EH (cell line): ENCODE data around the gene ODF4.
"Not testable (repeated sequence)": the region's sequence is repeated elsewhere in the genome, so short reads cannot be mapped to it uniquely, and the experiment has no call there.

Source experiments
- DNase-seq: peaks from one replicate; pipeline ENCODE4 v3.0.0-alpha.2; 2015; ENCODE audit warnings: low read depth

Gene ODF4

DNA sequence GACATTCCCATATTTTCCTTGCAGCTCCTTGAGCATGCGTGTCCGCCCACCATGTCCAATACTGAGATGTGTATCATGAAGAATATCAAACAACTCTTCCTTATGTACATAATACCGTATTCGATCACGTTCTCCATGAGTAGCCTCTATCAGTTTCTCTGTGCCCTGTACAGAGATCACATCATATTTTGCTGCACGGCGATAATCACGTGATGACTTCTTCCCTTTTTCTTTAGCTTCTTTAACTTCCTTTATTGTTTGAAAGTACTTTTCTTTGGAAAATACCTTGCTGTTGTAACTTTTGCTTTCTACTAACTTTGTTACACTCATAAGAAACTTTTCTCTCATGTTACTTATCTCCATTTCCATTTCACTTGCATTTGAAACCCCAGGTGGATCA, 30.3 kb downstream of the ODF4 start:
- no peak for DNase-seq

GRCh38 chr17:8371786-8372185, 32.1 kb downstream of the ODF4 start:
- peak; percentile 15 for DNase-seq

- no peak for DNase-seq
These were observed 32.8 kb downstream of the ODF4 start for GRCh38 chr17:8372422-8372821.

DNA sequence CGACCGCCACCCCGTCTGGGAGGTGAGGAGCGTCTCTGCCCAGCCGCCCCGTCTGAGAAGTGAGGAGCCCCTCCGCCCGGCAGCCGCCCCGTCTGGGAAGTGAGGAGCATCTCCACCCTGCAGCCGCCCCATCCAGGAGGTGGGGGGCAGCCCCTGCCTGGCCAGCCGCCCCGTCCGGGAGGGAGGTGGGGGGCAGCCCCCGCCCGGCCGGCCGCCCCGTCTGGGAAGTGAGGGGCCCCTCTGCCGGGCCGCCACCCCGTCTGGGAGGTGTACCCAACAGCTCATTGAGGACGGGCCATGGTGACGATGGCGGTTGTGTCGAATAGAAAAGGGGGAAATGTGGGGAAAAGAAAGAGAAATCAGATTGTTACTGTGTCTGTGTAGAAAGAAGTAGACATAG, 34.2 kb downstream of the ODF4 start:
- not testable (repeated sequence) for DNase-seq

DNA sequence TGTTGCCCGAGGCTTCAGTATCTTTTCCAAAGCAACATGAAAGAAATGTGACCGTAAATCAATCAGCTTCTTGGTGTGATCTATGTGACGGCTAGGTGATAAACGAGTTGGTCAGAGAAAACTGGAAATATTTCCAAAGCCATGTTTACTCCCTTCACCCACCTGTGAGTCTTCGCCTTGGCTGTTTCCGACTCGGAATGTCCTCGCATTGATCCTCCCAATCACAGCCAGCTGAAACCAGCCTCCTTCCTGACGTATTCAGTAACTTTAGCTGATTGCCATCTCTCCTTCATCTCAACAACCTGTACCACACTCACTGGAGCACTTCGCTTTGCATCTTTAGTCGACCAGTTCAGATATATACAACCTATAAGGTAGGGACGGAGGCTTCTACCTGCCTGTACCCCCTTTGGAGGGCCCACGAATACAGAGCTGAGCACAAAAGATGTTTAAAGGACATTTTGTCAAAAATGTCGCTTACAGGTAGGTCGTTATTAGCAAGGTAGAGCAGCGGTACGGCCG, 36.2 kb downstream of the ODF4 start:
- no peak for DNase-seq

GRCh38 chr17:8376271-8377067, 36.8 kb downstream of the ODF4 start, which contains the start of gene KRABD2:
Gene KRABD2, minus strand, starts transcription at chr17:8376704.
- peak; percentile 87 for DNase-seq

- no peak for DNase-seq
These were observed 37.8 kb downstream of the ODF4 start for GRCh38 chr17:8377422-8377821.

DNA sequence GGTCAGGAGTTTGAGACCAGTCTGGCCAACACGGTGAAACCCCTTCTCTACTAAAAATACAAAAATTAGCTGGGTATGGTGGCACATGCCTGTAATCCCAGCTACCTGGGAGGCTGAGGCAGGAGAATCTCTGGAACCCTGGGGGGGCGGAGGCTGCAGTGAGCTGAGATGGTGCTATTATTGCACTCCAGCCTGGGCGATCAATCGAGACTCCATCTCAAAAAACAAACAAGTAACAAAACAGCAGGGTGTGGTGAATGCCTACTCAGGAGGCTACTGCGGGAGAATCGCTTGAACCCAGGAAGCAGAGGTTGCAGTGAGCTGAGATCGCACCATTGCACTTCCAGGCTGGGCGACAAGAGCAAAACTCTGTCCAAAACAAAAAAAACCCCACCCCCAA, 38.5 kb downstream of the ODF4 start:
- DNase-seq = not testable (repeated sequence)

GRCh38 chr17:8380049-8380448, 40.4 kb downstream of the ODF4 start:
- no peak for DNase-seq

DNA sequence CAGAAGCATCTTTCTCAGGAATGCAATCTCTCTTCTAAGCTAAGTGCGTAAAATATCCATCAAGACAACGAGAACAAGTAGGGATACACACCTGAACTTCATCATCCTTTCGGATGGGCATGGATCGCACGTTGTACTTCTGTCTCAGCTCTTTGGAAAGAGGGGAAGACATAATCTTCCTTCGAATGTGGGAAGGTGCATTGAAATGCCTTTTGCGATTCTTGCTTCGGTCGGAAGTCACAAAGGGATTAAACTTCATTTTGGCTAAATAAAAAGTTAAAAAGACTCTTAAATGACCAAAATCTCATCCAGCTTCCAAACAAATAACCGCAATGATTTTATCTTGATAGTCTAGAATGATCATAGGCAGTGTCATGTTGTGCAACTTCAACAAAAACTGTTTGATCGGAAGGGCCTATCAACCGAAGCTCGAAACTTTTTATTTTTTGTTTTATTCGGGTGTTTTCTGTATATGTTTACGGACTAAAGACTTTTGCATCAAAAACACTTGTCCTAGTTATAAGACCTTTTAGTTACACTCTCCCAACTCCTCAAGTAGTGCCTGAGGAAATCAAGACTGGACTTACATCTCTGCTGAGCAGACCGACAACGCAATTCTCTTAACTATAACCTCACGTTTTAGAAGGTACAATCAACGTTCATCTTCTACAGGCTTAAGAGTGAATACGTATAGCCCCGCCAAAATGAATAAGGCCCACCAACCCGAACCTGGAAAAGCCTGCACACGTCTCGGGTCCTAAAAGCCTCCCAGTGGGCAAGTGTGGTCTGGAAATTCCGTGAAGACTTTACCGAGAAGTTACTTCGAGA, 42.6 kb downstream of the ODF4 start:
- DNase-seq = no peak

- DNase-seq = no peak
These were observed 43.2 kb downstream of the ODF4 start for GRCh38 chr17:8382880-8383142.

DNA sequence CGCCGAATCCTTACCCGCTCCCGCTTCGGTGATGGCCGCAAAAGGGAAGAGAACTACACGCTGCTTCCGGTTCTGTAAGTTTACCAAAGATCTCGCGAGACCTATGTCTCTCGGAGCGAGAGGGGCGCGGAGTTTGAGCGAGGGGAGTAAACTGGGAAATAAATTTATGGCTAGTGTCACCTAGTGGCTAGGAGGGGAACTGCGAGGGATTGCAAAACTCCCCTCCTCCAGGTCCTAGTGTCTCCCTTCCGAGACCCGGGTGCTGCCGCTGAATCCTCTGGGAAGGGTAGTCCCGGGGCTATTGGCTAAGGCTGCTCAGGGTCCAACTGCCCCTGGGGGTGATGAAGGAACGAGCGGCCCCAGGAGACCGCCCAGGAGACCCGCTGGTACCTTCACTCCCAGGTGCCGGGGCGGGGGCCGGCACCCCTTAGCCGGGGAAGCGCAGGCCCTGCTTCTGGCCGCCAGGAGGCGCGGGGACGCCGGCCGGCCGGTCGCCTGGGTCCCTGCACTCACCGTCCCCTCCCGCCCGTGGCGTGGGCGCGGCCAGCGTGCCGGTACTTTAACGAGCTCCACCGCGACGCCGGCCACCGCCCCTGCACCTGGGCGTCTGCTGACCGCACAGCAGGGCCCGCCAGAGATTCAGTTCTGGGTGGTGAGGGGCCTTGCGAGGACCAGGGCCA, 43.6 kb downstream of the ODF4 start, which contains the start of gene RPL26:
Gene RPL26, minus strand, starts transcription at position 51 of the 680 bp plus-strand sequence. CDS start 883 bp downstream, outside the sequence.
- DNase-seq = peak; percentile 98

- DNase-seq = peak; percentile 97
These were observed 45.2 kb downstream of the ODF4 start for GRCh38 chr17:8384801-8385378.

GRCh38 chr17:8386841-8387240, 47.2 kb downstream of the ODF4 start:
- no peak for DNase-seq

GRCh38 chr17:8387914-8388651, 48.4 kb downstream of the ODF4 start:
- DNase-seq = no peak

GRCh38 chr17:8391711-8392110, 52.1 kb downstream of the ODF4 start:
- DNase-seq = peak; percentile 66

DNA sequence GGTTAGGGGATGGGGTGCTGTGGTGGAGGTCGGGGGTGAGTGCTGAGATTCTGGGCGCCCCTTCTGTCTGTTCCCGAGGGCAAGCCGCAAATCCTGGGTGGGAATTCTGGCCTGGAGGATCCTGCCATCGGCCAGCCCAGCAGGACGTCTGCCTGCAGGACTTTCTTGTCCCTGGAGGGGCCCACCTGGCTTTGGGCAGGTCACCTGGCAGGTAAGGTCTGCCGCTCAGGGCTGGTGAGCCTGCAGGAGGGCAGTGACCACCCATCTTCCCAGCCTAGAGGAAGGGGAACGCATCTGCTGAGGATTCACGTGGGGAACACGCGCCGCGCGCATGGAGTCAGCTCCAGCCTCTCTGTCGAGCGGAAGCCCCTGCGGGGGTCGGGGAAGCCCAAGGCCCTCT, 52.6 kb downstream of the ODF4 start:
- no peak for DNase-seq

GRCh38 chr17:8392674-8393469, 53.2 kb downstream of the ODF4 start:
- DNase-seq = no peak

DNA sequence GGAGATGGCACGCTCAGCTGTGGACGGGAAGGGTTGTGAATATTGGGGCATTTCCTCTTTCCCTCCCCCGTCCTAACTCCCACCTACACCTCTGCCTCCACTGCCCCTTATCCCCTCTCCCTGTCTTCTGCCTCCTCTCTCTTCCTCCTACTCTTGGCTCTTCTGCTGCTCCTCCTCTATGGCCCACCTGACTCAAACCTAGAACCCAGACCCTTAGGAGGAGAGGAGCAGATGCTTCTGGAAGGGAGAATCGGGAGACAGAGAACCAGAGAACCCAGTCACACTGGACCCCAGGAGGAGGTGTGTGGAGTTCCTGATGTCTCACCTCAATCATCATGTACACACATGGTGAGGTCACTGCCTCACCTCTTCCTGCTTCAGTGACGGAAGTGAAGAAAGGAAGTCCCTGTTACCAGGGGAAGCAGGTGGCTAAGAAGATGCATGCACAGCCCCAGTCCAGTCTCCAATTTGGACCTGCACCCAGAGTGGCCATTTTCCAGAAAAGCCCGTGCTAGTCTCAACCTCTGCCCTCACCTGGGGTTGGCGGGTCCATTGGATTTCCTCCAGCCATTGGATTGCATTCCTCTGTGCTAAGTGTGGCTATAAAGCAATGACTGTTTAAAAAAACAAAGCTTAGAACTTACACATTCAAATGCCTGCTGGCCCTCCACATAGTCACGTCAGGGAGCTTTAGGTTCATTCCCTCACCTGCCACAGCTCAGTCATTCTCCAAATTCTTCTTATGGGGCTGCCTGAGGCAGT, 54.0 kb downstream of the ODF4 start:
- DNase-seq = peak; percentile 48

- not testable (repeated sequence) for DNase-seq
These were observed 54.9 kb downstream of the ODF4 start for GRCh38 chr17:8394497-8394896.
